ENCODE data around the gene MR1.

The MR1 gene

GRCh38 chr1:181064702-181065101 is 30.9 kb downstream of the MR1 start:
- DNase-seq = no peak

GRCh38 chr1:181073638-181074037 is 39.9 kb downstream of the MR1 start:
- no peak for DNase-seq

- DNase-seq = no peak
Measured at GRCh38 chr1:181075766-181076350, 42.1 kb downstream of the MR1 start.

GRCh38 chr1:181076852-181077251 is 43.1 kb downstream of the MR1 start:
- no peak for DNase-seq

- no peak for DNase-seq
Measured at GRCh38 chr1:181077576-181078242, 43.9 kb downstream of the MR1 start.

GRCh38 chr1:181079382-181079781 is 45.6 kb downstream of the MR1 start:
- no peak for DNase-seq

GRCh38 chr1:181079920-181080319 is 46.1 kb downstream of the MR1 start:
- no peak for DNase-seq

GRCh38 chr1:181080556-181080955 is 46.8 kb downstream of the MR1 start:
- DNase-seq = no peak

- DNase-seq = no peak
Measured at GRCh38 chr1:181081395-181081794, 47.6 kb downstream of the MR1 start.

- DNase-seq = peak; percentile 26
Measured at GRCh38 chr1:181083842-181084605, 50.2 kb downstream of the MR1 start.

GRCh38 chr1:181084606-181084969 is 50.8 kb downstream of the MR1 start:
- no peak for DNase-seq

GRCh38 chr1:181086091-181086490 is 52.3 kb downstream of the MR1 start:
- DNase-seq = no peak

- no peak for DNase-seq
Measured at GRCh38 chr1:181086926-181087325, 53.1 kb downstream of the MR1 start.

GRCh38 chr1:181087400-181087901 is 53.7 kb downstream of the MR1 start:
- no peak for DNase-seq

GRCh38 chr1:181088079-181089016 is 54.6 kb downstream of the MR1 start, which contains the start of gene IER5:
IER5 (plus strand) TSS chr1:181088700; CDS start chr1:181088903, 203 bp downstream.
- peak; percentile 92 for DNase-seq

GRCh38 chr1:181089017-181089675 is 55.4 kb downstream of the MR1 start:
- DNase-seq = peak; percentile 21

- peak; percentile 69 for DNase-seq
Measured at GRCh38 chr1:181089676-181090544, 56.1 kb downstream of the MR1 start.

- peak; percentile 10 for DNase-seq
Measured at GRCh38 chr1:181090641-181091126, 56.9 kb downstream of the MR1 start.

GRCh38 chr1:181091309-181092040 is 57.7 kb downstream of the MR1 start:
- DNase-seq = no peak

GRCh38 chr1:181092056-181092455 is 58.3 kb downstream of the MR1 start:
- DNase-seq = no peak
